C4-2B (cell line): ENCODE results near the gene PINK1.

ENCODE experiments used
- H3K27ac ChIP-seq: fragments of 450-650 bp; 2 replicates; pipeline ENCODE4 v1.5.1; 2017
- ZFX ChIP-seq: fragments of 450-650 bp; IDR thresholded peaks from 2 replicates; pipeline ENCODE4 v1.6.1; 2017
- TF ChIP-seq, protein P1 (sequence below): fragments of 450-650 bp; conservative IDR thresholded peaks from 2 replicates; pipeline ENCODE4 v1.5.1; 2017; ENCODE audit warnings: mild to moderate bottlenecking

The PINK1 gene

DNA sequence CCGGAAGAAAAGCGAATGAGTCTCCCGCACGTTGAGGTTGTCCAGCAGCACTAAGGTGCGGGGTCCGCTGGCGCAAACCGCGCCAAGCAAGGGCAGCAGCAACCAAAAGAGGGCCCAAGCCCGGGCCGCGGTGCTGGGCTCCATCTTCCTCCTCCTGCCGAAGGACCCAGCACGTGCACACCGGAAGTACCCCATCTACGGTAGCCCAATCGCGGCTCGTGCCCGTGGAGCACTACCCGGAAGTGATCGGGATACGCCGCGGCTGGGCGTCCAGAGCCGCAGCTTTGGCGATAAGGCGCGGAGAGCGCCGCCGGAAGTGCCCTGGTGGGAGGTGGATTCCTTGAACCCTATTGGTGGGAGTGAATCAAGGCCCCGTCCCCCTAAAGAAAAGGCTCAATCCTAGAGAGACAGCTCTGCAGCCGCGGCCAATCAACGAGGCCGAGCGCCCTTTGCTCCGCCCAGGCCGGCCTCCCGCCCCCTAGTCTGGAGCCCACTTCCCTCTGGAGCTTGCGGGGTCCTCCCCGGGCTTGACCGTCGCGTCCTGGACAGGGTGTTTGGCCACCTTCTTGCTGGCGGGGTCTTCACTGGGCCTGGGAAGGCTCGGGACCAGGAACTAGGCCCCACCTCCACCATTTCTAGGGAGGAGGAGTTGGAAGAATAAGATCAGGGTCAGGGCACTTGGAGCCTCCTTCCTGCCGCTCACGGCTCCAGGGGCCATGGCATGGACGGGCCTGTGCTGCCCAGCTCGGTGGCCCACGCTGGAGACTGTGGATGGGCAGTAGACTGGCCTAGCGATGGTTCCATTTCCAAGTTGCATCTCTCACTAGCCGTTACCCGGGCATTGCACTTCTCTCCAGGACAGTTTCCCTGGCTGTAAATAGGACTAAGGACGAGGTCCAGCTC lies 28.2 kb downstream of the PINK1 start, which contains the start of gene DDOST:
DDOST (minus strand) TSS at position 163 of the 903 bp plus-strand sequence; CDS start at position 144, 19 bp downstream.
- peak; percentile 28; the same call in 1 of the 2 replicates for TF ChIP-seq ZFX
- TF ChIP-seq, protein P1, sequence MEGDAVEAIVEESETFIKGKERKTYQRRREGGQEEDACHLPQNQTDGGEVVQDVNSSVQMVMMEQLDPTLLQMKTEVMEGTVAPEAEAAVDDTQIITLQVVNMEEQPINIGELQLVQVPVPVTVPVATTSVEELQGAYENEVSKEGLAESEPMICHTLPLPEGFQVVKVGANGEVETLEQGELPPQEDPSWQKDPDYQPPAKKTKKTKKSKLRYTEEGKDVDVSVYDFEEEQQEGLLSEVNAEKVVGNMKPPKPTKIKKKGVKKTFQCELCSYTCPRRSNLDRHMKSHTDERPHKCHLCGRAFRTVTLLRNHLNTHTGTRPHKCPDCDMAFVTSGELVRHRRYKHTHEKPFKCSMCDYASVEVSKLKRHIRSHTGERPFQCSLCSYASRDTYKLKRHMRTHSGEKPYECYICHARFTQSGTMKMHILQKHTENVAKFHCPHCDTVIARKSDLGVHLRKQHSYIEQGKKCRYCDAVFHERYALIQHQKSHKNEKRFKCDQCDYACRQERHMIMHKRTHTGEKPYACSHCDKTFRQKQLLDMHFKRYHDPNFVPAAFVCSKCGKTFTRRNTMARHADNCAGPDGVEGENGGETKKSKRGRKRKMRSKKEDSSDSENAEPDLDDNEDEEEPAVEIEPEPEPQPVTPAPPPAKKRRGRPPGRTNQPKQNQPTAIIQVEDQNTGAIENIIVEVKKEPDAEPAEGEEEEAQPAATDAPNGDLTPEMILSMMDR = peak; percentile 36
- H3K27ac ChIP-seq = peak within 1 kb of the TSS; percentile 93

DNA sequence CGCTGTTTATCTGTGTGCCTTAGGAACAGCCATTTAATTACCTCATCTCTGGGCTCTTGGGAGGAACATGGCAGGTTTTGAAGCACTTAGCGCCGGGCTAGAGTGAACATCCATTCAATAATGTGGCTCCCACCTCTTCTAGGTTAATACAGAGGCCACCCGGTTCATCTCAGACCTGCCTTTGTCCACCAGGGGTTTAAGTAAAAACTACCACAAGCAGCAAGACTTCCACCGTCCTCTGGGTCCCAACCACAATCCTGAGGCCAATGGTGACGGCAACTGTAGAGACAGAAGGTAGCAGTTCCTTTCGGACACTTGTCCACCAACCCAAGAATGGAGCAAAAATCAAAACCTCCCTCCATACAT lies 28.8 kb downstream of the PINK1 start:
- TF ChIP-seq, protein P1 = no peak
- no peak for TF ChIP-seq ZFX
- H3K27ac ChIP-seq = peak overlapping the region; percentile 93

DNA sequence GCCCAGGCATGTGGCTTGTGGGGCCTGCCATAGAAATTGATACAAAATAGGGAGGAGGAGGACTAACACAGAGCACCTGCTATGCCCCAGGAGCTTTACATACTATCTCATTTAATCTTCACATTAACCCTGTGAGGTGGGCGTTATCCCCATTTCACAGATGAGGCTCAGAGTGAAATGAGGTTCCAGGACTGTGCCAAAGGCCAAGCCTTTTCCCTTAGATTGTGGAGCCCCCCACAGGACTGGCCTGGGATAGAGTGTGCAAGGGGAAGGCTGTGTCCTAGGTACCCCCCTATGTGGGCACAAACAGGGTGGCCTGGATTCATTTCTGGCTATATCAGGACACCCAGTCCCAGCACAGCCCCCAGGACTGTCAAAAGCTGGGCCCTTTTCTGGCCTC lies 30.1 kb downstream of the PINK1 start:
- TF ChIP-seq, protein P1 = no peak
- no peak for TF ChIP-seq ZFX
- H3K27ac ChIP-seq = no peak overlapping the region

DNA sequence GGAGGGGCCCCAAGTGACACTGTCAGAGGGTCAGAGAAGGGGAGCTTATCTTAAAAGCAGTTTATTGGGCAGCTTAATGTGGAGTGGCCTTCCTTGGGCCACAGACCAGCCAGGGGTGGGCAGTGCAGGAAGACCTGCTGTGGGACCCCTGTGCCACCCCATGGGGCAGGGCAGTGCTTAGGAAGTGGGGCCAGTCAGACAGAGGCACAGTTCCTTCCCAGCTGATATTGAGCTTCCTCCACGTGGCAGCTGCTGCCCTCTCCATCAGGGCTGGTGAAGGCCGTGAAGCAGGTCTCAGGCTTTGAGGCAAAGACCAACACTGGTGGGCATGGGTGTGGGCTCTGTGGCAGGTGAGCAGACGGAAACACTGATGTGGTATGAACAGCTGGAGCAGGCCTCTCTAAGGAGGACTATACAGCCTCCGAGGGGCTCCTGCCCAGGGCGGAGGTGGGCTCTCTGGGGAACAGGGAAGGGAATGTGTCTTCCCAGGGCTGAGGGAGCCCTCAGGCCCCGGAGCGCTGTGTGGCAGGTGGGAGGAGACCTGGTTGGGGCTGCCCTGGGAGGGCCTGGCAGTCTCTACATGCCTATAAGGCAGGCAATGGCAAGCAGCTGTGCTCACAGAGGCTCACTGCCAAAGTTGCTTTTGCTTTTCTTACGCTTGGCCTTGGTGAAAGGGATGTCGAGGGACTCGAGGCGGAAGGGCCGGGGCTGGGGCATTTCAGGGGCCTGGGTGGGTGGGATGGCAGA lies 30.9 kb downstream of the PINK1 start:
- H3K27ac ChIP-seq = no peak overlapping the region
- TF ChIP-seq, protein P1 = no peak
- TF ChIP-seq ZFX = no peak

DNA sequence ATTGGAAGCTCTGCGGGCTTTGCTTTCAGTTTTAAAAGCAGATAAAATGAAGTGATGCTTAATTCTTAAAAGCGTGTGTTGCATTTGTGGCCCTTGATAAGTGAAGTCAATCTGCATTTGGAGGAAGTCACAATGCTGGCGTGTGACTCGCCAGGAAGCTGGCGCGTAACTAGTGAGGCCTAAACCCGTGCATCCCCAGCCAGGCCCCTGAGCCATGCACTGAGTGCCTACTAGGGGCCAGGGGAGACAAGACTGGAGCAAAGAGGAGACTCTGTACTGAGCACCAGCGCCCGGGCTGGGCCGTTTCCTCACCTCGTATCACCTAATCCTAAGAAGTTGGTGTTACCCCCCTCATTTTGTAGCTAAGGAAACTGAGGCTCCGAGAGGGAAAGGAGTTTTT lies 32.5 kb downstream of the PINK1 start:
- H3K27ac ChIP-seq = no peak overlapping the region
- no peak for TF ChIP-seq ZFX
- TF ChIP-seq, protein P1 = no peak

DNA sequence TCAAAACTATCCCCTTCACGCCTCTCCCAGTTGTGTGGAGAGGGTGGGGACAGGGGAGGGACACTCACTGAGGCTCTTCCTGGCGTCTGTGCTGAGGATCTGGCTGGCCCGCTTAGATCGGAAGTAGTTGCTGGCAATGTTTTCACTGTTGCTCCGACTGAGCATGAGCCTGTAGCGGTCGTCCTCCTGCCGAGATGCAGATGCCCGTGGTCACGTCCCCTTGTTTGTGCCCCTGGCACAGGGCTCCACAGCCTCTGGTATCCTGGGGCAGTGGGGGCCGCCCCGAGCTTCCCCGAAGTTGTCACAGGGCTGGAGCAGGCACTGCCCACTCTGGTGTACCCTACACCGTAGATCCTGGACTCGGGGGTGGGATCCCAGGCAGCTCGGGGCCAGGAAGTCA lies 32.9 kb downstream of the PINK1 start:
- H3K27ac ChIP-seq = no peak overlapping the region
- no peak for TF ChIP-seq ZFX
- TF ChIP-seq, protein P1 = no peak

DNA sequence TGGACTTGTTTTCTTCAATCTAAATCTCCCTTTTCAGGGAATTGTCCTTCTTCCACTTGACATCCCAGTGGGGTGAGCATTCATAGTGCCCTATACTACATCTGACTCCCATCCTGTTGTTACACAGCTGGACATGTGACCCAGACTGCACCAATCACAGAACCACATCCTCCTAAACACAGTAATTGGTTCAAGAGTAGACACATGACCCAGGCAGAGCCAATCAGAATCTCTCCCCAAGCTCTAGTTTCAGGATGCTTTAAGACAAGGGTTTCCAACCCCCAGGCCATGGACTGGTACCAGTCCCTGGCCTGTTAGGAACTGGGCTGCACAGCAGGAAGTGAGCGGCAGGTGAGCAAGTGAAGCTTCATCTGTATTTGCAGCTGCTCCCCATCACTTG lies 33.5 kb downstream of the PINK1 start:
- no peak overlapping the region for H3K27ac ChIP-seq
- TF ChIP-seq, protein P1 = no peak
- TF ChIP-seq ZFX = no peak
